CD14-positive monocyte (primary cell): ENCODE measurements around the gene C4BPA. TPM values are rescaled to one million over a fixed set of nuclear protein-coding genes. Genes with fewer than 3 reads are reported as not detected.

Experiments used
- DNase-seq, 3 donors: peaks; one replicate each; pipeline ENCODE4 v3.0.0-alpha.2; 2011 to 2022
- H2AFZ ChIP-seq: 2 replicates; pipeline ENCODE4 v1.6.0; 2012; ENCODE audit warnings: mild to moderate bottlenecking, low read depth, low read length, inconsistent platforms; ENCODE audit not compliant: insufficient read depth, poor library complexity, severe bottlenecking
- H3K27ac ChIP-seq, 2 donors: 1 replicate in 1 of 2; 2 replicates in 1 of 2; pipeline ENCODE4 v1.5.1; 2012 to 2013; ENCODE audit warnings: low read length in 2 of 2, control low read depth in 1 of 2, inconsistent platforms in 1 of 2, low read depth in 1 of 2, mild to moderate bottlenecking in 1 of 2
- H3K27me3 ChIP-seq, 2 donors: one replicate each; pipeline versions ENCODE4 v1.6.0 to v1.6.1; 2011 to 2013; ENCODE audit warnings: low read length in 2 of 2; ENCODE audit not compliant: control insufficient read depth in 2 of 2, insufficient read depth in 2 of 2
- H3K36me3 ChIP-seq, 2 donors: replicated peaks in 1 of 2; 1 replicate in 1 of 2; 2 replicates in 1 of 2; pipeline versions ENCODE4 v1.5.1 to v1.6.1; 2012 to 2013; ENCODE audit warnings: low read length in 2 of 2, control low read depth in 1 of 2, inconsistent platforms in 1 of 2, mild to moderate bottlenecking in 1 of 2; ENCODE audit not compliant: insufficient read depth in 2 of 2, control insufficient read depth in 1 of 2
- H3K4me1 ChIP-seq, 2 donors: 1 replicate in 1 of 2; 2 replicates in 1 of 2; pipeline versions ENCODE4 v1.5.1 to v1.6.1; 2012 to 2013; ENCODE audit warnings: low read length in 2 of 2, control low read depth in 1 of 2, inconsistent platforms in 1 of 2, mild to moderate bottlenecking in 1 of 2, moderate library complexity in 1 of 2; ENCODE audit not compliant: insufficient read depth in 2 of 2, control insufficient read depth in 1 of 2
- H3K4me2 ChIP-seq: replicated peaks from 2 replicates; pipeline ENCODE3; 2012; ENCODE audit warnings: low read length, moderate library complexity, mild to moderate bottlenecking; ENCODE audit not compliant: poor library complexity, severe bottlenecking; ENCODE audit errors: extremely low read depth
- H3K4me3 ChIP-seq, 3 experiments: fragments of 200-600 bp in 1 of 3; sonication (generic) in 1 of 3; replicated peaks in 1 of 3; 1 replicate in 2 of 3; 2 replicates in 1 of 3; pipeline ENCODE4 v1.5.1; 2011 to 2013; ENCODE audit warnings: low read length in 3 of 3, mild to moderate bottlenecking in 3 of 3, control low read depth in 2 of 3, low read depth in 2 of 3, inconsistent platforms in 1 of 3, moderate library complexity in 1 of 3
- H3K79me2 ChIP-seq: 2 replicates; pipeline ENCODE4 v1.6.0; 2012; ENCODE audit warnings: mild to moderate bottlenecking, control low read depth, inconsistent platforms, low read length, moderate library complexity; ENCODE audit not compliant: insufficient read depth
- H3K9ac ChIP-seq: 2 replicates; pipeline ENCODE4 v1.6.0; 2017; ENCODE audit warnings: low read length, mild to moderate bottlenecking; ENCODE audit not compliant: insufficient read depth, poor library complexity, severe bottlenecking
- H3K9me3 ChIP-seq, 2 donors: replicated peaks in 1 of 2; 1 replicate in 1 of 2; 2 replicates in 1 of 2; pipeline versions ENCODE4 v1.5.1 to v1.6.1; 2012 to 2013; ENCODE audit warnings: low read length in 2 of 2, control low read depth in 1 of 2; ENCODE audit not compliant: control insufficient read depth in 1 of 2, insufficient read depth in 1 of 2
- H4K20me1 ChIP-seq: 2 replicates; pipeline ENCODE4 v1.6.0; 2012; ENCODE audit warnings: mild to moderate bottlenecking, low read length, control low read depth, moderate library complexity; ENCODE audit not compliant: insufficient read depth
- H3K27ac Mint-ChIP-seq, 7 donors: one replicate each; pipeline ENCODE4 v1.8.0; 2020; ENCODE audit warnings: mild to moderate bottlenecking in 7 of 7, mixed read lengths in 7 of 7, moderate library complexity in 6 of 7, inconsistent platforms in 2 of 7
- H3K27me3 Mint-ChIP-seq, 3 donors: one replicate each; pipeline ENCODE4 v1.8.0; 2021 to 2022; ENCODE audit warnings: low read depth in 3 of 3, mild to moderate bottlenecking in 3 of 3, mixed read lengths in 3 of 3, moderate library complexity in 3 of 3, inconsistent platforms in 1 of 3
- H3K36me3 Mint-ChIP-seq, 2 donors: one replicate each; pipeline ENCODE4 v1.8.0; 2020; ENCODE audit warnings: mixed read lengths in 2 of 2, inconsistent platforms in 1 of 2, mild to moderate bottlenecking in 1 of 2
- H3K4me1 Mint-ChIP-seq: one replicate; pipeline ENCODE4 v1.8.0; 2020; ENCODE audit warnings: mild to moderate bottlenecking, mixed read lengths
- H3K4me3 Mint-ChIP-seq, 2 donors: one replicate each; pipeline ENCODE4 v1.8.0; 2020; ENCODE audit warnings: mild to moderate bottlenecking in 2 of 2, mixed read lengths in 2 of 2, moderate library complexity in 1 of 2
- H3K9me3 Mint-ChIP-seq, 7 donors: one replicate each; pipeline ENCODE4 v1.8.0; 2020 to 2022; ENCODE audit warnings: mixed read lengths in 7 of 7, mild to moderate bottlenecking in 6 of 7, moderate library complexity in 6 of 7, inconsistent platforms in 2 of 7
- WGBS: methylation state at CpG from one replicate; pipeline ENCODE4 v1.1.5; 2013; ENCODE audit warnings: missing lambda C conversion rate; ENCODE audit not compliant: insufficient coverage; 5-methylcytosine and 5-hydroxymethylcytosine counted together
- intact Hi-C, 2 donors: fragments of 100-400 bp; cut with micrococcal nuclease; formaldehyde crosslinking; loops; one replicate each; pipeline versions ENCODE4 v1.15.0 to v1.15.1; 2023
- polyA plus RNA-seq, 3 donors: library from polyadenylated mRNA; depleted of rRNA in 1 of 3; unstranded in 2 of 3; stranded (reverse) in 1 of 3; fragments of 300-500 nt in 2 of 3; fragments of >200 nt in 1 of 3; fragmentation: Illumina TruSeq in 2 of 3; gene quantifications; 1 replicate in 2 of 3; 2 replicates in 1 of 3; pipeline ENCODE4 v1.2.3, GENCODE V29; 2012 to 2021
- TF ChIP-seq, protein P1 (sequence below): fragments of 200-600 bp; IDR thresholded peaks from one replicate; pipeline ENCODE4 v1.8.0; 2022; ENCODE audit warnings: antibody characterized with exemption, mild to moderate bottlenecking

Gene C4BPA
- polyA plus RNA-seq, 3 donors, result 0.09 to 0.25 (median 0.13) TPM

DNA sequence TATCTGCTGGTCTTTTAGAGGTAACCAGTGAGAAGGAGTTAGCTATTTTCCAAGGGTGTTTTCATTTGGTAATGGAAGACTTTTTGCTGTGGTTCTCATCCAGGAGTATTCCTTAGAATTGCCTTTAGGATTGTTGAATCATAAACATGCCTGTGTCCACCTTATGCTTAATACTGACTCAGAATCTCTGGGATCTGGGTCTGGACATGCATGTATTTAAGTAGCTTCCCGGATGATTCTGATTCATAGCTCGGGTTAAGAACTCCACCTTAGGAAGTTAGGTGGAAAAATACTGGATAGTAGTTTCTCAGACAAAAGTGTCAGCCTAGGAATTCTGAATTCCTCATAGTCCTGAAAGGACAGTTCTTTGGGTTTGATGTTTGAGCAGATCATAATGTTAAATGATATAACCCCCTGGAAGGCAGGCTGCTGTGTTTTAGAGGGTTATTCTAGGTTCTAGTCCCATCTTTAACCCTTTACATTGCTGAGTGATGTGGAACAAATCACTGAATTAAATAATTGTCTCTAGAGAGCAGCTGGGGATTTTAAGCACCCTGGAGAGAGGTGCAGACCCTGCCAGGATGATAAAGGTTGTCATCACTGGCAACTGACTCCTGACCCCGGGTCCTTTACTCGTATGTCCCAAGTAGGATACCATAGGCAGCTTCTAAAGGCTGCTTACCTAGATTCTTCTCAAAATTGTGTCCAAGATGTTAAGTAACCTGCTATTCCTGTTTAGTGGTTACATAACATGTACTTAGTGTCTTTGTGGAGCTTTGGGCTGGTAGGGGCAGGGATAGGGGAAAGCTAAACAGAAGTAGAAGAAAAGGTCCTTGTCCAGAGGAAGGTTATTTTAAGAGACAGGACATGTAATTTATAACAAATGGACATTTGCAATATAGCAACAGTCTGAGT lies 29.9 kb upstream of the C4BPA start:
- no peak overlapping the region for H3K27ac Mint-ChIP-seq
- peaks cover 11 to 30% of the 10 kb centered on the region in 2 donors for H3K4me1 ChIP-seq
- peaks cover 5 to 23% of the 10 kb centered on the region in 2 donors for H3K36me3 ChIP-seq
- H3K9ac ChIP-seq, result no peak overlapping the region
- H3K27me3 ChIP-seq, result no peaks in the 10 kb centered on the region
- no peak overlapping the region for H3K27ac ChIP-seq
- H3K36me3 Mint-ChIP-seq, result peaks cover 29 to 55% of the 10 kb centered on the region in 2 donors
- DNase-seq, result no peak
- peaks cover 0 to 4% (median 0%) of the 10 kb centered on the region in 3 donors for H3K27me3 Mint-ChIP-seq
- TF ChIP-seq, protein P1, sequence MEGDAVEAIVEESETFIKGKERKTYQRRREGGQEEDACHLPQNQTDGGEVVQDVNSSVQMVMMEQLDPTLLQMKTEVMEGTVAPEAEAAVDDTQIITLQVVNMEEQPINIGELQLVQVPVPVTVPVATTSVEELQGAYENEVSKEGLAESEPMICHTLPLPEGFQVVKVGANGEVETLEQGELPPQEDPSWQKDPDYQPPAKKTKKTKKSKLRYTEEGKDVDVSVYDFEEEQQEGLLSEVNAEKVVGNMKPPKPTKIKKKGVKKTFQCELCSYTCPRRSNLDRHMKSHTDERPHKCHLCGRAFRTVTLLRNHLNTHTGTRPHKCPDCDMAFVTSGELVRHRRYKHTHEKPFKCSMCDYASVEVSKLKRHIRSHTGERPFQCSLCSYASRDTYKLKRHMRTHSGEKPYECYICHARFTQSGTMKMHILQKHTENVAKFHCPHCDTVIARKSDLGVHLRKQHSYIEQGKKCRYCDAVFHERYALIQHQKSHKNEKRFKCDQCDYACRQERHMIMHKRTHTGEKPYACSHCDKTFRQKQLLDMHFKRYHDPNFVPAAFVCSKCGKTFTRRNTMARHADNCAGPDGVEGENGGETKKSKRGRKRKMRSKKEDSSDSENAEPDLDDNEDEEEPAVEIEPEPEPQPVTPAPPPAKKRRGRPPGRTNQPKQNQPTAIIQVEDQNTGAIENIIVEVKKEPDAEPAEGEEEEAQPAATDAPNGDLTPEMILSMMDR, result no peak
- no peak overlapping the region for H2AFZ ChIP-seq
- H3K79me2 ChIP-seq, result no peaks in the 10 kb centered on the region
- intact Hi-C loops, result no loop called here
- no peak overlapping the region for H3K4me2 ChIP-seq
- H3K4me3 ChIP-seq, result no peak overlapping the region
- peaks cover 0 to 2% (median 0%) of the 10 kb centered on the region in 7 donors for H3K9me3 Mint-ChIP-seq
- no peak overlapping the region for H3K4me3 Mint-ChIP-seq
- no CpG with 5 or more reads among the region's 4 CpGs for WGBS
- H3K4me1 Mint-ChIP-seq, result peaks cover 24% of the 10 kb centered on the region
- no peaks in the 10 kb centered on the region for H4K20me1 ChIP-seq
- H3K9me3 ChIP-seq, result no peaks in the 10 kb centered on the region

DNA sequence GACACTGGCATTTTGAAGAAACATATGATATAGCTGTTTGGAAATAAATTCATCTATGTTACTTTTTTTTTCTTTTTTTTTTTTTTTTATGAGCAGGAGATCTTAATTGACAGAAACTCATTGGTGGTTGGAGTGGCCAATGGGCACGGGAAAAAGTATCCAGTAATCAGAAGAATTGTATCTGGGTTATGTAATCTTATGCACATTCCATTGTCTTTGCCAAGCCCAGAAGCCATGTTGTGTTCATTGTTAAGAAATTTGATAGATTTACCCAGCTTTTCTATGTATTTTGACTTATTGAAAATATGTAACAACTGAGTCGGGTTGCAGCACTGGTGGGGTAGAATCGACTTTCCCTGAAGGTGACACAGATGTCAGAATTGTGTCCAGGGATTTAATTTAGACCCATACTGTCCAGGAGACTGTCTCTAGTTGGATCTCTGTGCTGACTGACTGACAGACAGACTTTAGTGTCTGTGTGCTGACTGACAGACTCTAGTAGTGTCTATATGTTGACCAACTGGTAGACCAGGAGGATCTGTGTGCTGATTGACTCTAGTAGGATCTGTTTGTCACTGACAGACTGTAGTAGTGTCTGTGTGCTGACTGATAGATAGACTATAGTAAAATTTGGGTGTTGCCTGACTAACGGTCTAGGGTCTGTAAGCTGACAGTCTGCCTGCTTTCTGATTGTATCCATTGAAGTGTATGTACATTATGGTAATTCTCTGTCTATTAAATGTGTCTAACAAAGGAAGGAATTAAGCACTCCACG lies 27.7 kb upstream of the C4BPA start:
- H3K4me1 ChIP-seq, result peaks cover 0 to 8% of the 10 kb centered on the region in 2 donors
- peaks cover 18 to 47% of the 10 kb centered on the region in 2 donors for H3K36me3 Mint-ChIP-seq
- H3K4me1 Mint-ChIP-seq, result peaks cover 10% of the 10 kb centered on the region
- H3K9me3 Mint-ChIP-seq, result no peaks in the 10 kb centered on the region
- WGBS, result 100% methylated on average over 3 of the region's 5 CpGs
- H3K79me2 ChIP-seq, result no peaks in the 10 kb centered on the region
- no peaks in the 10 kb centered on the region for H4K20me1 ChIP-seq
- intact Hi-C loops, result no loop called here
- H3K27me3 Mint-ChIP-seq, result peaks cover 0 to 4% (median 0%) of the 10 kb centered on the region in 3 donors
- H3K27me3 ChIP-seq, result no peaks in the 10 kb centered on the region
- H2AFZ ChIP-seq, result no peak overlapping the region
- no peak overlapping the region for H3K4me3 Mint-ChIP-seq
- no peaks in the 10 kb centered on the region for H3K9me3 ChIP-seq
- TF ChIP-seq, protein P1, result no peak
- H3K4me3 ChIP-seq, result no peak overlapping the region
- H3K4me2 ChIP-seq, result no peak overlapping the region
- no peak overlapping the region for H3K9ac ChIP-seq
- no peak overlapping the region for H3K27ac Mint-ChIP-seq
- no peak for DNase-seq
- peaks cover 5 to 22% of the 10 kb centered on the region in 2 donors for H3K36me3 ChIP-seq
- H3K27ac ChIP-seq, result no peak overlapping the region
